Mucosa of descending colon (tissue), 3 donors: ENCODE measurements around the gene GRM7. TPM values are rescaled to one million over a fixed set of nuclear protein-coding genes. Genes with fewer than 3 reads are reported as not detected.

ENCODE experiments used
- ATAC-seq: fragments of 200-7000 bp; cut with Tn5 transposase; one replicate; pipeline ENCODE4 v1.9.1; 2020; ENCODE audit warnings: mild to moderate bottlenecking, moderate library complexity
- DNase-seq, 3 donors: peaks; one replicate each; pipeline ENCODE4 v3.0.0-alpha.2; 2020
- H3K36me3 ChIP-seq: fragments of 200-600 bp; one replicate; pipeline ENCODE4 v1.8.0; 2021; ENCODE audit warnings: low read depth, mild to moderate bottlenecking
- H3K4me1 ChIP-seq: fragments of 200-600 bp; one replicate; pipeline ENCODE4 v1.8.0; 2021; ENCODE audit warnings: low read depth, mild to moderate bottlenecking
- H3K4me3 ChIP-seq: fragments of 200-600 bp; one replicate; pipeline ENCODE4 v1.8.0; 2021; ENCODE audit warnings: mild to moderate bottlenecking
- H3K9me3 ChIP-seq: fragments of 200-600 bp; one replicate; pipeline ENCODE4 v1.8.0; 2021; ENCODE audit warnings: mild to moderate bottlenecking
- intact Hi-C, 2 donors: fragments of 100-400 bp; cut with DNase I in 1 of 2; cut with micrococcal nuclease in 1 of 2; formaldehyde crosslinking; loops; one replicate each; pipeline versions ENCODE4 v1.11.0 to v1.11.1; 2022; cut with DNase I, micrococcal nuclease
- total RNA-seq, 3 donors: library from RNA; stranded (reverse); fragmentation: NEBNext Ultra II Directional in 2 of 3; extraction: Animal tissue kit (Norgen Biotek cat#: 25700) in 2 of 3; gene quantifications; one replicate each; pipeline versions ENCODE4 v1.2.1 to v1.2.4, GENCODE V29; 2021 to 2023
- TF ChIP-seq, protein P1 (sequence below): fragments of 200-600 bp; IDR thresholded peaks from one replicate; pipeline ENCODE4 v1.8.0; 2022; ENCODE audit warnings: antibody characterized with exemption, mild to moderate bottlenecking
- donor health status: DM: no; HTN: no; CAD: no; lungs with moderate emphysema.
- donor health status: DM: no; HTN: no; CAD: no.
- donor health status: DM: no; HTN: yes; CAD: no.

GRM7 gene
- total RNA-seq, 3 donors from 2014 or later: 0.09 to 0.39 (median 0.14) TPM

DNA sequence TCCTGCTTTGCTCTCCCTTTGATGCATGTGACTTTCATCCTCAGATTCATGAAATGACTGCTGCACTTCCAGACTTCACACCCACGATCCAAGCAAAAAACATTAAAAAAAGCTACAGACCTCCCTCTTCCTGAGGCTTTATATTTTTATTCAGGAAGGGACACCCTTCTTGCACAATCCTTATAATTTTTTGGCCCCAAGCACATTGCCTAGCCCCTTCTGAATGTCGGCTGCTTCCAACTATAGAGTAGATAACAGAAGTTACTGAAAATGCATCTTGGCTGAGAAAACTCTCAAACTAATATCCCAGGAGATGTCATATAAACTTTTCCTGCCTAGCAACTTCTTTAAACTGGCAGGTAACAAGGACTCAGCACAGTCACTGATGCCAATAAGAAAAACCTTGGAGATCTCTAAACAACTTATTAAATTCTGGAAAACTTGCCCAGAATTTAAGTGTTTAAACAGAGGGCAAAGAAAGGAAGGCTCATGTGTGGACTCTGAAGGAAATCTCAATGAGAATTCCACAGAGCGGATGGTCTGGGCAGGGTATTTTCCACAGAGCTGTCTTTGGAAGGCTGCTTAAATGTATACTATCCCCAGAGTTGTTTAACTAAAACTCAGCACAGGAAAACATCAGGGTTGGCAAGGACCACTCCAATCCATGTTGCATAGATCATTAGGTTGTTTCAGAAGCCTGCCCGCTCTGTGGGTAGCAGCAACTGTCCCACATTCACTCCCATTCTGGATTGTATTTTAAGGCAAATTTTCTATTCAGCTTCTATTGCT is 893.9 kb downstream of the GRM7 start:
- no peak overlapping the region for H3K4me3 ChIP-seq
- no peaks in the 10 kb centered on the region for H3K4me1 ChIP-seq
- ATAC-seq (no peak), DNase-seq (no peak)
- TF ChIP-seq, protein P1, sequence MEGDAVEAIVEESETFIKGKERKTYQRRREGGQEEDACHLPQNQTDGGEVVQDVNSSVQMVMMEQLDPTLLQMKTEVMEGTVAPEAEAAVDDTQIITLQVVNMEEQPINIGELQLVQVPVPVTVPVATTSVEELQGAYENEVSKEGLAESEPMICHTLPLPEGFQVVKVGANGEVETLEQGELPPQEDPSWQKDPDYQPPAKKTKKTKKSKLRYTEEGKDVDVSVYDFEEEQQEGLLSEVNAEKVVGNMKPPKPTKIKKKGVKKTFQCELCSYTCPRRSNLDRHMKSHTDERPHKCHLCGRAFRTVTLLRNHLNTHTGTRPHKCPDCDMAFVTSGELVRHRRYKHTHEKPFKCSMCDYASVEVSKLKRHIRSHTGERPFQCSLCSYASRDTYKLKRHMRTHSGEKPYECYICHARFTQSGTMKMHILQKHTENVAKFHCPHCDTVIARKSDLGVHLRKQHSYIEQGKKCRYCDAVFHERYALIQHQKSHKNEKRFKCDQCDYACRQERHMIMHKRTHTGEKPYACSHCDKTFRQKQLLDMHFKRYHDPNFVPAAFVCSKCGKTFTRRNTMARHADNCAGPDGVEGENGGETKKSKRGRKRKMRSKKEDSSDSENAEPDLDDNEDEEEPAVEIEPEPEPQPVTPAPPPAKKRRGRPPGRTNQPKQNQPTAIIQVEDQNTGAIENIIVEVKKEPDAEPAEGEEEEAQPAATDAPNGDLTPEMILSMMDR: no peak
- no peaks in the 10 kb centered on the region for H3K36me3 ChIP-seq
- intact Hi-C loops: no loop called here
- H3K9me3 ChIP-seq: no peaks in the 10 kb centered on the region

- Histone ChIP-seq H3K9me3 (peaks cover 2% of the 10 kb centered on the region), H3K4me1 (no peaks in the 10 kb centered on the region), H3K36me3 (no peaks in the 10 kb centered on the region), H3K4me3 (no peak overlapping the region)
- TF ChIP-seq, protein P1: no peak
- DNase-seq: no peak
- ATAC-seq: no peak
- intact Hi-C loops: no loop called here
Measured at GRCh38 chr3:7759630-7760029, 898.7 kb downstream of the GRM7 start.

DNA sequence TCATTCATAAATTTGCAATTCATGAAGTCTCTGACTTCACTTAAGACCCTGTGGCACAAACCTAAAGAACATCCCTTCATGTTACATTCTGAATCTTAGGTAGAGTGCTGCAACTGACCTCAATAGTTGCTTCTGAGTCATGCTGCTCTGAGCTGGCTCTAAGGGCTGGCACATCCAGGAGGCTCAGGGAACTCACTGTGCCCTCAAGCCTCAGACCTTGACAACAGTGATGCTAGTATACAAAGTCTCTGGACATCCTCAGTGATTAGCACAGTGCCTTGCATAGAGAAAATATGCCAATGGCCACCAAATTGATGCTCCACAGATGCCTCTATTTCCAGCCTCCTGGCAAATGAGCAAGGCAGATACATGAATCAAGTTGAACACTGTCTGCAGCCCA is 899.8 kb downstream of the GRM7 start:
- Histone ChIP-seq H3K4me1 (no peaks in the 10 kb centered on the region), H3K4me3 (no peak overlapping the region), H3K9me3 (peaks cover 2% of the 10 kb centered on the region), H3K36me3 (no peaks in the 10 kb centered on the region)
- intact Hi-C loops: no loop called here
- TF ChIP-seq, protein P1: no peak
- ATAC-seq (no peak), DNase-seq (no peak)

DNA sequence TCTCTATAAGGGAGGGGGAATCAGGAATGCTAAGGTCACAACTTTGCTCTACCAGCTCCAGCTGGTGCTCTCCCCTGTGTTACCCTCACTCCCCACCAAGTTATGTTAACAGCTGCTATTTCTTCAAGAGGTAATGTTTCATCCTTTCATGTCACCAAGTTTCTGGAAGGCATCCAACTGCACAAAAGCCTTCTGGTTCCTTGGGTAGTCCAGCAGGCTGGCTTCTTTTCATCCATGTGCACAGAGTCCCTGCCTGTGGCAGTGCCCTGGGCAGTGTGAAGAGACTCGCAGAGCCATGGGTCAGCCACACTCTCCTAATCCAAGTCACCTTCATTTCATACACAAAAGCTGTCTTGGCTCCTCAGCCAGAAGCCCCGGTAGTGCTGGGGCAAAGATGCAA is 903.2 kb downstream of the GRM7 start:
- TF ChIP-seq, protein P1: no peak
- ATAC-seq: no peak
- Histone ChIP-seq H3K9me3 (peaks cover 2% of the 10 kb centered on the region), H3K36me3 (no peaks in the 10 kb centered on the region), H3K4me3 (no peak overlapping the region), H3K4me1 (no peaks in the 10 kb centered on the region)
- intact Hi-C loops: no loop called here
- no peak for DNase-seq

DNA sequence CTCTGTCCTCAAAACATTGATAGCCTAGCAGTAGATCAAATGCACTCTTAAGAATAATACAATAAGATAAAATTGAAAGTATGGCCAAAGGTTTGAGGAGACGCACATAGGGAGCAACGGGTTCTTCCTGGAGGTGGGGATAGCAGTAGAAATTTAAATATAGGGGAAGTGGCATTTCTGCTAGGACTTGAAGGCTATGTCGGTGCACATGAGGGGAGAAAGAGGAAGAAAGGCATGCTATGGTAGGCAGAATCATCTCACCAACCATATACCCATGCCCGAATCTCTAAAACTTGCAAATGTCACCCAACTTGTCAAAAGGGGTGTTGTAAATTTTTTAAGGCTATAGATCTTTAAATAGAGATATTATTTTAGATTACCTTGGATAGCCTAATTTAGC is 905.6 kb downstream of the GRM7 start:
- DNase-seq (no peak), ATAC-seq (no peak)
- H3K36me3 ChIP-seq: no peaks in the 10 kb centered on the region
- H3K4me1 ChIP-seq: no peaks in the 10 kb centered on the region
- TF ChIP-seq, protein P1: no peak
- peaks cover 1% of the 10 kb centered on the region for H3K9me3 ChIP-seq
- no peak overlapping the region for H3K4me3 ChIP-seq
- intact Hi-C loops: no loop called here

DNA sequence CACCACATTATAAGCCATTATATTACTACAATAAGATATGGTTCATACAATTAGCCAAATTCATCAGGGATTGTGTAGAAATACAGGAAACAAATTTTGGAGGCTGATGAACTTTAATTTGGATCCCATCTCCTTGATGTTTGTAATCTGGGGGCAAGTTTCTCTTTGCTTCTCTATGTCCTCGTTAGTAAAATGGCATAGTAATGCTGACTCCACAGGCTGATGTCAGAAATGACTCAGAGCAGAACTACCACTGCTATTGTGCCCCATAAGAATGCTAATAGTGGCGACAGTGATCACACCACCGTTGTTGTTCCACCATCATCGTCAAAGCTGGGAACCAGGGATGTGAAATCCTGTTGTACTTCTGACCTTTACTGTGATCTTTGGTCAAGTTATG is 918.4 kb downstream of the GRM7 start:
- Histone ChIP-seq H3K4me3 (no peak overlapping the region), H3K9me3 (no peaks in the 10 kb centered on the region), H3K36me3 (no peaks in the 10 kb centered on the region), H3K4me1 (no peaks in the 10 kb centered on the region)
- intact Hi-C loops: no loop called here
- ATAC-seq (no peak), DNase-seq (no peak)
- TF ChIP-seq, protein P1: no peak
